Neural progenitor cell (in vitro differentiated cells): ENCODE results near the gene YTHDF2.

Source experiments
- EZH2phosphoT487 ChIP-seq: fragments of 200-600 bp; sonication (generic); IDR thresholded peaks from 2 replicates; pipeline ENCODE4 v1.6.1; 2017; ENCODE audit warnings: antibody characterized with exemption
- TF ChIP-seq, protein P1 (sequence below): fragments of 200-600 bp; sonication (generic); IDR thresholded peaks from 2 replicates; pipeline ENCODE4 v1.5.1; 2017; ENCODE audit warnings: antibody characterized with exemption, mild to moderate bottlenecking

DNA sequence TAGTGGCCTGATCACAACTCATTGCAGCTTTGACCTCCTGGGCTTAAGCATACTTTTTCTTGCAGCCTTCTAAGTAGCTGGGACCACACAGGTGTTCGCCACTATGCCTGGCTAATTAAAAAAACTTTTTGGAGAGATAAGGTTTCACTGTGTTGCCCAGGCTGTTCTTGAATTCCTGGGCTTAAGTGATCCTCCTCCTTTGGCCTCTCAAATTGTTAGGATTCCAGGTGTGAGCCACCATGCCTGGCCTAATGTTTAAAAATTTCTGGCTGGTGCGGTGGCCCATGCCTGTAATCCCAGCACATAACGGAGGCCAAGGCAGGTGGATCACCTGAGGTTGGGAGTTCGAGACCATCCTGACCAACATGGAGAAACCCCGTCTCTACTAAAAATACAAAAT, 24.4 kb downstream of the YTHDF2 start:
- TF ChIP-seq, protein P1, sequence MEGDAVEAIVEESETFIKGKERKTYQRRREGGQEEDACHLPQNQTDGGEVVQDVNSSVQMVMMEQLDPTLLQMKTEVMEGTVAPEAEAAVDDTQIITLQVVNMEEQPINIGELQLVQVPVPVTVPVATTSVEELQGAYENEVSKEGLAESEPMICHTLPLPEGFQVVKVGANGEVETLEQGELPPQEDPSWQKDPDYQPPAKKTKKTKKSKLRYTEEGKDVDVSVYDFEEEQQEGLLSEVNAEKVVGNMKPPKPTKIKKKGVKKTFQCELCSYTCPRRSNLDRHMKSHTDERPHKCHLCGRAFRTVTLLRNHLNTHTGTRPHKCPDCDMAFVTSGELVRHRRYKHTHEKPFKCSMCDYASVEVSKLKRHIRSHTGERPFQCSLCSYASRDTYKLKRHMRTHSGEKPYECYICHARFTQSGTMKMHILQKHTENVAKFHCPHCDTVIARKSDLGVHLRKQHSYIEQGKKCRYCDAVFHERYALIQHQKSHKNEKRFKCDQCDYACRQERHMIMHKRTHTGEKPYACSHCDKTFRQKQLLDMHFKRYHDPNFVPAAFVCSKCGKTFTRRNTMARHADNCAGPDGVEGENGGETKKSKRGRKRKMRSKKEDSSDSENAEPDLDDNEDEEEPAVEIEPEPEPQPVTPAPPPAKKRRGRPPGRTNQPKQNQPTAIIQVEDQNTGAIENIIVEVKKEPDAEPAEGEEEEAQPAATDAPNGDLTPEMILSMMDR = no peak
- TF ChIP-seq EZH2phosphoT487 = no peak
